K562 (cell line): ENCODE results near the gene PPIL4. TPM values are rescaled to one million over a fixed set of nuclear protein-coding genes. Genes with fewer than 3 reads are reported as not detected.

Experiments used
- ARHGAP35 ChIP-seq: fragments of 450-650 bp; IDR thresholded peaks from 2 replicates; pipeline ENCODE4 v1.6.1; 2018; ENCODE audit not compliant: partially characterized antibody
- ARID4B ChIP-seq: sonication (generic); formaldehyde crosslinking; IDR thresholded peaks from 2 replicates; pipeline ENCODE4 v1.8.0; 2022; ENCODE audit warnings: mild to moderate bottlenecking, missing genetic modification reagents
- ELK1 ChIP-seq: sonication (generic); formaldehyde crosslinking; IDR thresholded peaks from 2 replicates; pipeline ENCODE4 v1.8.1; 2022; ENCODE audit warnings: missing genetic modification reagents
- HDGF ChIP-seq: fragments of 450-650 bp; IDR thresholded peaks from 2 replicates; pipeline ENCODE4 v1.6.1; 2016
- MNT ChIP-seq, 2 experiments: fragments of 450-650 bp; conservative IDR thresholded peaks; 2 replicates each; pipeline ENCODE4 v1.6.1; 2017; ENCODE audit warnings: mild to moderate bottlenecking in 2 of 2, moderate library complexity in 2 of 2
- NCOR1 ChIP-seq: fragments of 450-650 bp; IDR thresholded peaks from 2 replicates; pipeline ENCODE4 v1.6.1; 2016; ENCODE audit warnings: mild to moderate bottlenecking, moderate library complexity
- PTTG1 ChIP-seq: fragments of 450-650 bp; IDR thresholded peaks from 2 replicates; pipeline ENCODE4 v1.6.1; 2016; ENCODE audit warnings: low read depth, mild to moderate bottlenecking, missing genetic modification characterization, missing compliant biosample characterization
- RCOR1 ChIP-seq, 2 experiments: IDR thresholded peaks; 2 replicates each; pipeline ENCODE4 v1.6.1; 2012; ENCODE audit warnings: low read depth in 2 of 2, low read length in 2 of 2, borderline replicate concordance in 1 of 2, improper control_type of control experiment in 1 of 2
- RERE ChIP-seq: sonication (generic); formaldehyde crosslinking; IDR thresholded peaks from 2 replicates; pipeline ENCODE4 v1.8.0; 2023; ENCODE audit warnings: missing genetic modification reagents, mild to moderate bottlenecking, borderline replicate concordance
- RNF2 ChIP-seq: sonication (generic); IDR thresholded peaks from 2 replicates; pipeline ENCODE4 v1.6.1; 2016
- SNRNP70 ChIP-seq: fragments of 200-400 bp; formaldehyde crosslinking; optimal IDR thresholded peaks from 2 replicates; pipeline ENCODE3; 2017; ENCODE audit warnings: low read depth, low read length
- SRSF1 ChIP-seq: fragments of 200-400 bp; formaldehyde crosslinking; IDR thresholded peaks from 2 replicates; pipeline ENCODE4 v1.6.1; 2017; ENCODE audit warnings: mild to moderate bottlenecking, low read depth, low read length, moderate library complexity
- ZBED1 ChIP-seq: IDR thresholded peaks from 2 replicates; pipeline ENCODE4 v1.6.1; 2014
- ZKSCAN8 ChIP-seq: fragments of 200-800 bp; sonication (Bioruptor generic); IDR thresholded peaks from 2 replicates; pipeline ENCODE4 v1.6.1; 2016; ENCODE audit warnings: missing genetic modification characterization, missing compliant biosample characterization
- ZNF124 ChIP-seq: sonication (generic); formaldehyde crosslinking; IDR thresholded peaks from 2 replicates; pipeline ENCODE4 v1.8.1; 2022; ENCODE audit warnings: missing genetic modification reagents
- ZNF253 ChIP-seq: fragments of 250-450 bp; sonication (Bioruptor Pico); conservative IDR thresholded peaks from 2 replicates; pipeline ENCODE4 v1.6.1; 2021; ENCODE audit warnings: mild to moderate bottlenecking
- polyA plus RNA-seq, 8 experiments: library from polyadenylated mRNA; depleted of rRNA in 4 of 8; stranded (reverse) in 5 of 8; unstranded in 3 of 8; fragments of >200 nt; fragmentation: Nextera tagmentation in 2 of 8; fragmentation: Illumina TruSeq in 1 of 8; extraction: Ambion mirVana in 2 of 8; extraction: Trizol in 1 of 8; gene quantifications; 2 replicates each; pipeline versions ENCODE4 v1.2.1 to v1.2.3, GENCODE V29; 2011 to 2014; ENCODE audit warnings: inconsistent platforms in 1 of 8, missing spikeins in 1 of 8
- total RNA-seq, 7 experiments: library from RNA; depleted of rRNA in 6 of 7; stranded (reverse); fragments of >200 nt in 6 of 7; fragmentation: Illumina TruSeq in 2 of 7; extraction: Trizol in 2 of 7; gene quantifications; 2 replicates each; pipeline versions ENCODE4 v1.2.1 to v1.2.3, GENCODE V29; 2011 to 2021; ENCODE audit warnings: low replicate concordance in 1 of 7

The PPIL4 gene
- total and polyA plus RNA-seq, 9 of the 15 experiments (the other 6 are each of a cell fraction or from before 2014, with no cell fraction given): 14.5 to 55.2 (median 45.9) TPM

- no peak; the same call in 1 of the 2 replicates for TF ChIP-seq NCOR1
- TF ChIP-seq ARID4B (CRISPR knock-in tag): peak; percentile 96
- TF ChIP-seq ZKSCAN8 (CRISPR knock-in tag): 0 out of 2 replicates have a peak, but pooled peaks have one; percentile 2
- no peak for TF ChIP-seq ARHGAP35
- no peak for TF ChIP-seq PTTG1
- no peak for TF ChIP-seq ZNF124 (CRISPR knock-in tag)
- TF ChIP-seq ZBED1: no peak
- TF ChIP-seq RNF2: peak; percentile 77; the same call in 1 of the 2 replicates
- TF ChIP-seq RCOR1 (IDR thresholded peaks at IDR 0.05; ENCODE audit: borderline replicate concordance in 1 of 2, low read depth in 2 of 2, low read length in 2 of 2): peak in 1 of 2 experiments; percentile 6; a peak in 1 of 4 replicates
- TF ChIP-seq HDGF: no peak
- no peak for TF ChIP-seq ZNF253 (CRISPR knock-in tag)
- no peak for TF ChIP-seq SNRNP70
- no peak for TF ChIP-seq SRSF1
- peak; percentile 97 to 99 for TF ChIP-seq MNT (conservative IDR thresholded peaks at IDR 0.05)
- TF ChIP-seq RERE: no peak
- TF ChIP-seq ELK1 (CRISPR knock-in tag): no peak
Observed at GRCh38 chr6:149545754-149546471, at the start of gene PPIL4 (continued).
